ENCODE data around the gene ATP6V1B1.
A peak's percentile ranks its signal among the peaks of the same experiment; 100 is the strongest.
"Not testable (repeated sequence)": the region's sequence is repeated elsewhere in the genome, so short reads cannot be mapped to it uniquely, and the experiment has no call there.

ATP6V1B1 gene

GRCh38 chr2:70991742-70992141 is 56.0 kb downstream of the ATP6V1B1 start:
- no peak overlapping the region for H3K4me3 ChIP-seq (ENCODE audit: low read length)
- no peak for TF ChIP-seq CTCF (conservative IDR thresholded peaks at IDR 0.05; ENCODE audit: low read length)
- no peak for DNase-seq (ENCODE audit: low read depth)

GRCh38 chr2:70992945-70993853 is 57.5 kb downstream of the ATP6V1B1 start:
- TF ChIP-seq CTCF (conservative IDR thresholded peaks at IDR 0.05; ENCODE audit: low read length), result no peak
- no peak for DNase-seq (ENCODE audit: low read depth)
- H3K4me3 ChIP-seq (ENCODE audit: low read length), result peak overlapping the region; percentile 83

- no peak for DNase-seq (ENCODE audit: low read depth)
- no peak for TF ChIP-seq CTCF (conservative IDR thresholded peaks at IDR 0.05; ENCODE audit: low read length)
- peak overlapping the region; percentile 83 for H3K4me3 ChIP-seq (ENCODE audit: low read length)
Observed at GRCh38 chr2:70994009-70994698, 58.5 kb downstream of the ATP6V1B1 start.

- peak; percentile 84 for DNase-seq (ENCODE audit: low read depth)
- peak within 1 kb of the TSS; percentile 83 for H3K4me3 ChIP-seq (ENCODE audit: low read length)
- peak; percentile 49 for TF ChIP-seq CTCF (conservative IDR thresholded peaks at IDR 0.05; ENCODE audit: low read length)
Observed at GRCh38 chr2:70994699-70995425, 59.2 kb downstream of the ATP6V1B1 start, which contains the start of gene TEX261. Gene TEX261 (minus strand): TSS chr2:70994873. CDS start chr2:70994757, 116 bp downstream.

- peak; percentile 41 for TF ChIP-seq CTCF (conservative IDR thresholded peaks at IDR 0.05; ENCODE audit: low read length)
- peak overlapping the region; percentile 76 for H3K4me3 ChIP-seq (ENCODE audit: low read length)
- peak; percentile 35 for DNase-seq (ENCODE audit: low read depth)
Observed at GRCh38 chr2:70995426-70995729, 59.7 kb downstream of the ATP6V1B1 start.

- H3K4me3 ChIP-seq (ENCODE audit: low read length); DNase-seq (ENCODE audit: low read depth): not testable (repeated sequence)
Observed at GRCh38 chr2:70998885-70999284, 63.2 kb downstream of the ATP6V1B1 start.

- no peak for DNase-seq (ENCODE audit: low read depth)
- no peak for TF ChIP-seq CTCF (conservative IDR thresholded peaks at IDR 0.05; ENCODE audit: low read length)
- no peak overlapping the region for H3K4me3 ChIP-seq (ENCODE audit: low read length)
Observed at GRCh38 chr2:70999362-70999761, 63.7 kb downstream of the ATP6V1B1 start.

- not testable (repeated sequence) for DNase-seq (ENCODE audit: low read depth); H3K4me3 ChIP-seq (ENCODE audit: low read length)
Observed at GRCh38 chr2:70999931-71000330, 64.2 kb downstream of the ATP6V1B1 start.
